Stimulated activated CD8-positive, alpha-beta memory T cell treated with anti-CD3 and anti-CD28 coated beads, Interleukin-4, amount 100 ng/mL, for 4 hours (primary cell): ENCODE measurements around the gene TMBIM1.
"Not testable (repeated sequence)": the region's sequence is repeated elsewhere in the genome, so short reads cannot be mapped to it uniquely, and the experiment has no call there.

Experiments used
- DNase-seq, 2 donors: peaks; one replicate each; pipeline ENCODE4 v3.0.0-alpha.2; 2020; ENCODE audit warnings: low read depth in 2 of 2, low spot score in 1 of 2

Gene TMBIM1

GRCh38 chr2:218273214-218273907 is 18.9 kb downstream of the TMBIM1 start:
- DNase-seq = not testable (repeated sequence)

GRCh38 chr2:218272531-218273212 is 19.6 kb downstream of the TMBIM1 start:
- DNase-seq = peak; percentile 59 to 61

- DNase-seq = no peak
Observed at GRCh38 chr2:218271865-218272530, 20.3 kb downstream of the TMBIM1 start.

GRCh38 chr2:218271487-218271797 is 20.9 kb downstream of the TMBIM1 start:
- no peak for DNase-seq

GRCh38 chr2:218270721-218271486 is 21.4 kb downstream of the TMBIM1 start:
- DNase-seq = no peak

- DNase-seq = peak; percentile 100
Observed at GRCh38 chr2:218269900-218270720, 22.2 kb downstream of the TMBIM1 start, which contains the start of the genes AAMP and PNKD. AAMP (minus strand) TSS chr2:218270137; CDS start chr2:218270086, 51 bp downstream. PNKD (plus strand) TSS chr2:218270519; CDS start chr2:218270536, 17 bp downstream.

- DNase-seq = no peak
Observed at GRCh38 chr2:218267259-218267658, 25.0 kb downstream of the TMBIM1 start.

GRCh38 chr2:218266316-218266979 is 25.9 kb downstream of the TMBIM1 start:
- DNase-seq = no peak

GRCh38 chr2:218265626-218266025 is 26.7 kb downstream of the TMBIM1 start:
- DNase-seq = no peak

- DNase-seq = no peak
Observed at GRCh38 chr2:218264773-218265561, 27.3 kb downstream of the TMBIM1 start.

- no peak for DNase-seq
Observed at GRCh38 chr2:218263817-218264641, 28.3 kb downstream of the TMBIM1 start.

- DNase-seq = no peak
Observed at GRCh38 chr2:218262631-218263586, 29.4 kb downstream of the TMBIM1 start.

GRCh38 chr2:218262237-218262600 is 30.1 kb downstream of the TMBIM1 start:
- no peak for DNase-seq

- DNase-seq = no peak
Observed at GRCh38 chr2:218261423-218262236, 30.7 kb downstream of the TMBIM1 start.

GRCh38 chr2:218260742-218261422 is 31.4 kb downstream of the TMBIM1 start, which contains the start of gene GPBAR1:
GPBAR1 (plus strand) TSS chr2:218261015; CDS start chr2:218262725, 1,710 bp downstream.
- DNase-seq = no peak

- DNase-seq = no peak
Observed at GRCh38 chr2:218260166-218260565, 32.1 kb downstream of the TMBIM1 start.
